ENCODE data around the gene EFCC1. TPM values are rescaled to one million over a fixed set of nuclear protein-coding genes. Genes with fewer than 3 reads are reported as not detected.

Gene EFCC1
- polyA plus RNA-seq, 1 donor (not counting 4 experiments of a cell fraction or from before 2014, with no cell fraction given) = not detected

- DNase-seq (ENCODE audit: low read depth, low spot score) (no peak), FAIRE-seq (no peak)
- H3K79me2 ChIP-seq (ENCODE audit: control insufficient read depth, insufficient read depth, low read length) = no peaks in the 10 kb centered on the region
- H3K4me1 ChIP-seq (ENCODE audit: control insufficient read depth, extremely low read depth, insufficient read depth, low read length) = no peaks in the 10 kb centered on the region
- no peaks in the 10 kb centered on the region for H3K27me3 ChIP-seq (ENCODE audit: control insufficient read depth, extremely low read depth, insufficient read depth, low read length)
- no peak overlapping the region for H3K4me2 ChIP-seq (ENCODE audit: control insufficient read depth, extremely low read depth, insufficient read depth, low read depth, low read length)
- no peak overlapping the region for H3K4me3 ChIP-seq (ENCODE audit: control insufficient read depth in 2 of 3, extremely low read depth in 1 of 3, insufficient read depth in 2 of 3, low read depth in 1 of 3, low read length in 3 of 3)
- dilution Hi-C loops (cut with MboI; ENCODE audit: extremely low pct_ligation_motif_present, low sequenced_read_pairs) = no loop called here
- no peak overlapping the region for H3K9ac ChIP-seq (ENCODE audit: control insufficient read depth, extremely low read depth, insufficient read depth, low read length)
- no peaks in the 10 kb centered on the region for H3K9me3 ChIP-seq (ENCODE audit: control insufficient read depth, low read depth, low read length)
- no peak for TF ChIP-seq CTCF (optimal IDR thresholded peaks at IDR 0.05 in 1 of 3, IDR thresholded peaks at IDR 0.05 in 1 of 3, conservative IDR thresholded peaks at IDR 0.05 in 1 of 3; ENCODE audit: extremely low read depth in 1 of 3, insufficient read depth in 2 of 3, low read length in 3 of 3)
- no peak for TF ChIP-seq EZH2 (IDR thresholded peaks at IDR 0.05; ENCODE audit: low read length)
- H3K9me1 ChIP-seq (ENCODE audit: control insufficient read depth, extremely low read depth, insufficient read depth, low read length) = no peaks in the 10 kb centered on the region
- no peak overlapping the region for H3K27ac ChIP-seq (ENCODE audit: control insufficient read depth, insufficient read depth, low read length)
- no peaks in the 10 kb centered on the region for H4K20me1 ChIP-seq (ENCODE audit: control insufficient read depth, extremely low read depth, insufficient read depth, low read length)
- no peak overlapping the region for H2AFZ ChIP-seq (ENCODE audit: control insufficient read depth, low read length)
- no peaks in the 10 kb centered on the region for H3K36me3 ChIP-seq (ENCODE audit: control insufficient read depth in 2 of 2, extremely low read depth in 1 of 2, insufficient read depth in 2 of 2, low read length in 2 of 2)
Observed at GRCh38 chr3:129063841-129064482, 62.9 kb downstream of the EFCC1 start.

- H3K79me2 ChIP-seq (ENCODE audit: control insufficient read depth, insufficient read depth, low read length) = no peaks in the 10 kb centered on the region
Observed at GRCh38 chr3:129065016-129065719, 64.1 kb downstream of the EFCC1 start.

More at GRCh38 chr3:129065016-129065719, 64.1 kb downstream of the EFCC1 start:
- no peak overlapping the region for H3K9ac ChIP-seq (ENCODE audit: control insufficient read depth, extremely low read depth, insufficient read depth, low read length)
- H3K36me3 ChIP-seq (ENCODE audit: control insufficient read depth in 2 of 2, extremely low read depth in 1 of 2, insufficient read depth in 2 of 2, low read length in 2 of 2) = no peaks in the 10 kb centered on the region
- no peaks in the 10 kb centered on the region for H3K27me3 ChIP-seq (ENCODE audit: control insufficient read depth, extremely low read depth, insufficient read depth, low read length)
- no peak overlapping the region for H2AFZ ChIP-seq (ENCODE audit: control insufficient read depth, low read length)
- DNase-seq (ENCODE audit: low read depth, low spot score) (no peak), FAIRE-seq (no peak)
- no peaks in the 10 kb centered on the region for H3K9me1 ChIP-seq (ENCODE audit: control insufficient read depth, extremely low read depth, insufficient read depth, low read length)
- no peak overlapping the region for H3K4me2 ChIP-seq (ENCODE audit: control insufficient read depth, extremely low read depth, insufficient read depth, low read depth, low read length)
- H3K9me3 ChIP-seq (ENCODE audit: control insufficient read depth, low read depth, low read length) = no peaks in the 10 kb centered on the region
- H3K4me3 ChIP-seq (ENCODE audit: control insufficient read depth in 2 of 3, extremely low read depth in 1 of 3, insufficient read depth in 2 of 3, low read depth in 1 of 3, low read length in 3 of 3) = no peak overlapping the region
- H3K4me1 ChIP-seq (ENCODE audit: control insufficient read depth, extremely low read depth, insufficient read depth, low read length) = no peaks in the 10 kb centered on the region
- dilution Hi-C loops (cut with MboI; ENCODE audit: extremely low pct_ligation_motif_present, low sequenced_read_pairs) = no loop called here
- no peaks in the 10 kb centered on the region for H4K20me1 ChIP-seq (ENCODE audit: control insufficient read depth, extremely low read depth, insufficient read depth, low read length)
- TF ChIP-seq CTCF (optimal IDR thresholded peaks at IDR 0.05 in 1 of 3, IDR thresholded peaks at IDR 0.05 in 1 of 3, conservative IDR thresholded peaks at IDR 0.05 in 1 of 3; ENCODE audit: extremely low read depth in 1 of 3, insufficient read depth in 2 of 3, low read length in 3 of 3) (no peak), EZH2 (IDR thresholded peaks at IDR 0.05; ENCODE audit: low read length) (no peak)
- no peak overlapping the region for H3K27ac ChIP-seq (ENCODE audit: control insufficient read depth, insufficient read depth, low read length)
